Duodenal mucosa (tissue), 2 donors: ENCODE measurements around the gene MARCHF3.

Source experiments
- H3K27ac ChIP-seq: one replicate; pipeline ENCODE4 v1.7.0; 2013; ENCODE audit warnings: low read depth, low read length
- H3K27me3 ChIP-seq, 2 donors: one replicate each; pipeline ENCODE4 v1.7.0; 2013; ENCODE audit warnings: low read length in 2 of 2, control low read depth in 1 of 2; ENCODE audit not compliant: insufficient read depth in 2 of 2, control insufficient read depth in 1 of 2
- H3K36me3 ChIP-seq, 2 donors: one replicate each; pipeline ENCODE4 v1.7.0; 2013; ENCODE audit warnings: low read length in 2 of 2, control low read depth in 1 of 2; ENCODE audit not compliant: insufficient read depth in 2 of 2, control insufficient read depth in 1 of 2
- H3K4me1 ChIP-seq, 2 donors: one replicate each; pipeline ENCODE4 v1.7.0; 2013; ENCODE audit warnings: low read length in 2 of 2, control low read depth in 1 of 2; ENCODE audit not compliant: insufficient read depth in 2 of 2, control insufficient read depth in 1 of 2
- H3K4me3 ChIP-seq, 2 donors: one replicate each; pipeline ENCODE4 v1.7.0; 2013; ENCODE audit warnings: low read length in 2 of 2, low read depth in 1 of 2
- H3K9ac ChIP-seq, 2 donors: one replicate each; pipeline ENCODE4 v1.7.0; 2013; ENCODE audit warnings: low read length in 2 of 2, low read depth in 1 of 2
- H3K9me3 ChIP-seq, 2 donors: one replicate each; pipeline ENCODE4 v1.7.0; 2013; ENCODE audit warnings: low read length in 2 of 2, control low read depth in 1 of 2; ENCODE audit not compliant: control insufficient read depth in 1 of 2

The MARCHF3 gene

GRCh38 chr5:126888175-126888574 lies 142.2 kb downstream of the MARCHF3 start:
- Histone ChIP-seq H3K4me3 (no peak overlapping the region), H3K9ac (no peak overlapping the region), H3K4me1 (no peaks in the 10 kb centered on the region), H3K36me3 (no peaks in the 10 kb centered on the region), H3K27me3 (no peaks in the 10 kb centered on the region), H3K27ac (no peak overlapping the region), H3K9me3 (no peaks in the 10 kb centered on the region)

GRCh38 chr5:126884269-126884819 lies 146.0 kb downstream of the MARCHF3 start:
- no peak overlapping the region for H3K4me3 ChIP-seq
- H3K27me3 ChIP-seq = no peaks in the 10 kb centered on the region
- no peaks in the 10 kb centered on the region for H3K4me1 ChIP-seq
- no peak overlapping the region for H3K9ac ChIP-seq
- H3K9me3 ChIP-seq = no peaks in the 10 kb centered on the region
- no peak overlapping the region for H3K27ac ChIP-seq
- H3K36me3 ChIP-seq = no peaks in the 10 kb centered on the region

- Histone ChIP-seq H3K9ac (no peak overlapping the region), H3K27me3 (no peaks in the 10 kb centered on the region), H3K27ac (no peak overlapping the region), H3K9me3 (no peaks in the 10 kb centered on the region), H3K4me1 (no peaks in the 10 kb centered on the region), H3K4me3 (no peak overlapping the region), H3K36me3 (no peaks in the 10 kb centered on the region)
These were observed 146.7 kb downstream of the MARCHF3 start for GRCh38 chr5:126883564-126884245.

- no peaks in the 10 kb centered on the region for H3K4me1 ChIP-seq
- H3K27me3 ChIP-seq = no peaks in the 10 kb centered on the region
- H3K27ac ChIP-seq = no peak overlapping the region
- H3K4me3 ChIP-seq = no peak overlapping the region
- H3K9ac ChIP-seq = no peak overlapping the region
- no peaks in the 10 kb centered on the region for H3K36me3 ChIP-seq
- H3K9me3 ChIP-seq = no peaks in the 10 kb centered on the region
These were observed 148.3 kb downstream of the MARCHF3 start for GRCh38 chr5:126881821-126882600.

GRCh38 chr5:126878634-126879033 lies 151.7 kb downstream of the MARCHF3 start:
- H3K4me1 ChIP-seq = no peaks in the 10 kb centered on the region
- no peak overlapping the region for H3K4me3 ChIP-seq
- H3K9me3 ChIP-seq = no peaks in the 10 kb centered on the region
- peaks cover 0 to 5% of the 10 kb centered on the region in 2 donors for H3K36me3 ChIP-seq
- no peak overlapping the region for H3K9ac ChIP-seq
- no peaks in the 10 kb centered on the region for H3K27me3 ChIP-seq
- no peak overlapping the region for H3K27ac ChIP-seq

- Histone ChIP-seq H3K4me1 (no peaks in the 10 kb centered on the region), H3K27ac (no peak overlapping the region), H3K27me3 (no peaks in the 10 kb centered on the region), H3K36me3 (peaks cover 0 to 5% of the 10 kb centered on the region in 2 donors), H3K9ac (no peak overlapping the region), H3K4me3 (no peak overlapping the region), H3K9me3 (no peaks in the 10 kb centered on the region)
These were observed 152.3 kb downstream of the MARCHF3 start for GRCh38 chr5:126878085-126878484.

GRCh38 chr5:126877602-126878001 lies 152.8 kb downstream of the MARCHF3 start:
- H3K4me1 ChIP-seq = no peaks in the 10 kb centered on the region
- no peaks in the 10 kb centered on the region for H3K9me3 ChIP-seq
- H3K27ac ChIP-seq = no peak overlapping the region
- no peak overlapping the region for H3K4me3 ChIP-seq
- no peak overlapping the region for H3K9ac ChIP-seq
- H3K36me3 ChIP-seq = peaks cover 0 to 5% of the 10 kb centered on the region in 2 donors
- no peaks in the 10 kb centered on the region for H3K27me3 ChIP-seq

GRCh38 chr5:126875303-126875785 lies 155.0 kb downstream of the MARCHF3 start:
- no peak overlapping the region for H3K4me3 ChIP-seq
- no peak overlapping the region for H3K9ac ChIP-seq
- H3K27ac ChIP-seq = no peak overlapping the region
- peaks cover 0 to 5% of the 10 kb centered on the region in 2 donors for H3K36me3 ChIP-seq
- H3K27me3 ChIP-seq = no peaks in the 10 kb centered on the region
- no peaks in the 10 kb centered on the region for H3K4me1 ChIP-seq
- H3K9me3 ChIP-seq = no peaks in the 10 kb centered on the region

- H3K9me3 ChIP-seq = no peaks in the 10 kb centered on the region
- no peaks in the 10 kb centered on the region for H3K4me1 ChIP-seq
- no peak overlapping the region for H3K9ac ChIP-seq
- H3K4me3 ChIP-seq = no peak overlapping the region
- no peak overlapping the region for H3K27ac ChIP-seq
- no peaks in the 10 kb centered on the region for H3K27me3 ChIP-seq
- H3K36me3 ChIP-seq = peaks cover 0 to 5% of the 10 kb centered on the region in 2 donors
These were observed 157.6 kb downstream of the MARCHF3 start for GRCh38 chr5:126872561-126873354.
